Limb (tissue), 2 donors: ENCODE measurements around the gene NYAP1.
"Not testable (repeated sequence)": the region's sequence is repeated elsewhere in the genome, so short reads cannot be mapped to it uniquely, and the experiment has no call there.

Experiments used
- DNase-seq, 2 donors: peaks; one replicate each; pipeline ENCODE4 v3.0.0-alpha.2; 2016; ENCODE audit errors: extremely low spot score in 2 of 2

Gene NYAP1

DNA sequence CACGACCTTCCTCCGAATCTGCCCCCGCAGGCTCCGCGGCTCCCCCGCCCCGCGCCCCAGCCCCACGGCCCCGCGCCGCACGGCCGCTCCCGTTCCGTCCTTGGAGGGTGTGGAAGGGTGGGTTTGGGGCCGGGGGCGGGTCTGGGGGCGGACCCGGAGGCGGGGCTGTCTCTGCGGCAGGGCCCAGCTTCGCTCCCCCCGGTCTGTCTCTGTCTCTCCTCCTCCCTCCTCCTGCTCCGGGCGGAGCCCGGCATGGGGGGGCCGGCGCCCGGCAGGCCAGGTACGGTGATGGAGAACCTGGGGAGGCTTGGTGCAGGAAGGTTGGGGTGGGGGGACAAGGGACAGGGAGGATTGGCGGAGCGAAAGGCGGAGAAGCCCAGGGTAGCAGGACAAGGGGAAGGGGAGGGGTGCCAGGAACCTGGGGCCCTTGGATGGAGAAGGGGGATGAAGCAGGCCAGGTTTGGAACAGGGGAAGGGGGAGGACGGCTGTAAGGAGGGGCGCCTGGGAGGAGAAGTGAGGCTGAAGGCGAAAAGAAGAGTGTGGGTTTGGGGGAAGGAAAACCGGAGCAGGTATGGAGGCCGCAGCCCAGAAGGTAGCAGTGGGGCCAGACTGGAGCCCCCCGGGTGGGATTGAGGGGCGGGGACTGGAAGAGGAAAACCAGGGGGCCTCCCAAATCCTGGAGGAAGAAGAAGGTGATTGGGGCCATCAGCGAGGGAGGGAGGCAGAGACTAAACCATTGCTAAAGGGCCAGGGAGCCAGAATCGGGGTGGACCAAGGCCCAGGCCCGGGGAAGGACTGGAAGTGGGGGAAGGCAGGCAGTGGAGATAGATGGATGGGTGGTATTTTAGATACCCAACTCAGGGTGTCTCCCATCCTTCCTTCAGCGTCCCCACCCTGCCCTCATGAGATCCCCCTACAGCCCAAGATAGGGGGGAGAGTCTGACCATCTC is at the start of gene NYAP1:
Gene NYAP1, plus strand, starts transcription at position 206 of the 951 bp plus-strand sequence. CDS start 1,385 bp downstream, outside the sequence.
- peak; percentile 78 to 92 for DNase-seq

DNA sequence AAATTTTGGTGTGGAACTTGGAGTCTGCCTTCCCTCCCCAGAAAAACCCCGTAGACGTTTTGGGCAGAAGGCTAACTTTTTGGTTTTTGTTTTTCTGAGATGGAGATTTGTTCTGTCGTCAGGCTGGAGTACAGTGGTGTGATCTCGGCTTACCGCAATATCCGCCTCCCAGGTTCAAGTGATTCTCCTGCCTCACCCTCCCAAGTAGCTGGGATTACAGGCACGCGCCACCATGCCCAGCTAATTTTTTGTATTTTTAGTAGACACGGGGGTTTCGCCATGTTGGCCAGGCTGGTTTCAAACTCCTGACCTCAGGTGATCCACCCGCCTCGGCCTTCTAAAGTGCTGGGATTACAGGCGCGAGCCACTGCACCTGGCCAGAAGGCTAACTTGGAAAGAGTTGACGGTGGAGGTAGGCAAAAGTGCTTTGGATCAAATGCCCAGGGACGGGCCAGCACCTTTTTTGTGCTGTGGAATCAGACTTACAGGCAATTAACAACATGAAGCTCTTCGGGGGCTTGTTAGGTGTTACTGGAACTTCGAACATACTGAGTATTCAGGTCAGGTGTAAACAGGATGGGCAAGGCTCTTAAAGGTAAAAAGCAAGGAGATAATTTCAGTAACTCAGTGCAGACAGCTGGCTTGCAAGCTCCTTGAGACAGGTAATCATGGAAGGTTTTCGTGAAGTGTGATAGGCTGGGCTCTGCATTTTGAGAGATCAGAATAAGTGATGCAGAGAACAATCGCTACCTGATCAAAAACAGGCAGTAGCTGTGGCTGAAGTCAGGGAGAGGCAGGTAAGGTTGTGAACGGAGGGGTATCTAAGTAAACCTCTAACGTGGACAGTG is 49.2 kb upstream of the NYAP1 start:
- DNase-seq, result no peak

DNA sequence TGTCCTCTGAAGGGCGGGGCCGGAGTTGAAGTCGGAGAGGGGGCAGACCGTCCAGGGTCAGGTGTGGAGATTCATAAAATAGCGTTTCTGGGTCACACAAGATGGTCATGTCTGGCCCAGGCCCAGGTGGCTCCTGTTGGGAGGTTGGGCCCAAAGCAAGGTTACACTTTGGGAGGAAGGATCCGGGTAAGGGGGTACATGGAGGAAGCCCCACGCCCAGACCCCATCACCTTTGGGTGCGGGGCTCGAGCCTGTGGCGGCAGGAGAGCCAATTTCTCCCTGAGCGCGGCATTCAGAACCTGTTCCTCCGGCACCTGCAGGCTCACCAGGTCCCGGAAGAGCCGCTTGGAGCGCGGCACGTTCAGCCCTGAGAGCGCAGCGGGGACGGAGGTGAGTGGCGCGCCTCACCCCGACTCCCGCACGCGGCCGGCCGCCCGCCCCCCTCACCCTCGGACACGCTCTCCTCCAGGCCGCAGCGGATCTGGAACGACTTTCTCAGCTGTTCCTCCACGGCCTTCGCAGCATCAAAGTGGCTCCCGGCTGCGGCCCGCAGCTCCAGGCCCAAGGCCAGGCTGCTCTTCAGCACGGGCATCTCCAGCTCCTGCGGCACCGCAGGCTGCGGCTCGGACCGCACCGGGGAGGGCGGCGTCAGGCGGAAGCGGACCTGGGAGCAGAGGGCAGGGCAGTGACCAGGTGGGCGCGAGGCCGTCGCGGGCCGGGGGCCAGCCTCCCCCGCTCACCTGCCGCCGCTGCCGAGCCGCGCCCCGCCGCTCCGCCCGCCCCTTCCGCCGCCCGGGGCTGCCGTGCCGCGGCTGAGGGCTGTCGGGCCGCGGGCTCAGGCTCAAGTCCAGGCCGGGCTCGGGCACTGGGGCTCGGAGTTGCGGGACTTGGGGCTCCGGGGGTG is 48.1 kb upstream of the NYAP1 start:
- DNase-seq, result peak in 1 of 2 donors; percentile 62

DNA sequence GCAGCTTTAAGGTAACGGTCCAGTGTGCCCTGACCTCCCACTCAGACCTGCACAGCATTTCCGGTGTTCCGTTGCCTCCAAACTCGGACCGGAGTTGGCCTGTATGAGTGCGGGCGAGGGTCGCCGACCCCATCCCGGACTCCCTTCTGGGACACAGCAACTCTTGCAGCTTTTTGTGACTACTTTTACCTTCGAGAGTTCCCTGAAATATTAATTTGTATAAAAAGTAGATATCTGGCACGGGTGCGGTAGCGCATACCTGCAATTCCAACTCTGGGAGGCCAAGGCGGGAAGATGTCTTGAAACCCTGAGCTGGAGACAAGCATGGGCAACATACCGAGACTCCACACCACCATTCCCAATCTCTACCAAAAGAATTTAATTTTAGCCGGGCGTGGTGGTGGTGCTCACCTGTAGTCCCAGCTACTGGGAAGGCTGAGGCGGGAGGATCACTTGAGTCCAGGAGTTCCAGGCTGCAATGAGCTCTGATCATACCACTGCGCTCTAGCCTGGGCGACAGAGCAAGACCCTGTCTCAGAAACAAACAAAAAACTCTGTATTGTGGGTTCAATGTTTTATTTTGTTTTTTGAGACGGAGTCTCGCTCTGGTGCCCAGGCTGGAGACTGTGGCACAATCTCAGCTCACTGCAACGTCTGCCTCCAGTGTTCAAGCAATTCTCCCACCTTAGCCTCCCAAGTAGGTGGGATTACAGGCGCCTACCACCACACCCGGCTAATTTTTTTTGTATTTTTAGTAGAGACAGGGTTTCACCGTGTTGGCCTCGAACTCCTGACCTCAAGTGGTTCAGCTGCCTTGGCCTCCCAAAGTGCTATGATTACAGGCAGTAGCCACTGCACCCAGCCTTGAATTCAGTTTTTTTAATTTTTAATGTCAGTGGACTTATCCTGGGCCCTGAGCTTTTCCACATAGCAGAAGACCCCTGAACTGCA is 46.3 kb upstream of the NYAP1 start:
- DNase-seq, result no peak

DNA sequence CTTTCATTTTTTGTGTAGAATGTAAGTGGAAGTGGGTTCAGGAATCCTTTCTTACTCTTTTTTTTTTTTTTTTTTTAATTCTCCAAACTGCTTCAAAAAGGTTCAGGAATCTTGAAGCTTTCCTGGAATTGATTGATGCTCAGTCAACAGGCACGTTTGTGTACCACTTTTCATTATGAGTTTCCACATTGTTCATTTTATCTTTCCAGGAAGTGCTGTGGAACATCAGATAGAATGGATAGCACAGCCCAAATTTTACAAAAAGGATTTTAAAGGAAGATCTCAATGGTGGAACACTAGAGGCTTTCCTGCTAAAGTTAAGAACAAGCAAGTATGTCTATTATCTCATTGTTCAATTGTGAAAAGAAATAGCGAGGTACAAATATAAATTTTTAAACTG is 45.6 kb upstream of the NYAP1 start:
- DNase-seq, result no peak

DNA sequence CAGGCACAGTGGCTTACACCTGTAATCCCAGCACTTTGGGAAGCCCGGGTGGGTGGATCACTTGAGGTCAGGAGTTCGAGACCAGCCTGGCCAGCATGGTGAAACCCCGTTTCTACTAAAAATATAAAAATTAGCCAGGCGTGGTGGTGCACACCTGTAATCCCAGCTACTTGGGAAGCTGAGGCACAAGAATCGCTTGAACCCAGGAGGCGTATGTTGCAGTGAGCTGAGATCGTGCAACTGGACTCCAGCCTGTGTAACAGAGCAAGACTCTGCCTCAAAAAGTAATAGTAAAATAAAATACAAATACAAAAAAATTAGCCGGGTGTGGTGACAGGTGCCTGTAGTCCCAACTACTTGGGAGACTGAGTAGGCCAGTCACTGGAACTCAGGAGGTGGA is 45.0 kb upstream of the NYAP1 start:
- DNase-seq, result not testable (repeated sequence)

DNA sequence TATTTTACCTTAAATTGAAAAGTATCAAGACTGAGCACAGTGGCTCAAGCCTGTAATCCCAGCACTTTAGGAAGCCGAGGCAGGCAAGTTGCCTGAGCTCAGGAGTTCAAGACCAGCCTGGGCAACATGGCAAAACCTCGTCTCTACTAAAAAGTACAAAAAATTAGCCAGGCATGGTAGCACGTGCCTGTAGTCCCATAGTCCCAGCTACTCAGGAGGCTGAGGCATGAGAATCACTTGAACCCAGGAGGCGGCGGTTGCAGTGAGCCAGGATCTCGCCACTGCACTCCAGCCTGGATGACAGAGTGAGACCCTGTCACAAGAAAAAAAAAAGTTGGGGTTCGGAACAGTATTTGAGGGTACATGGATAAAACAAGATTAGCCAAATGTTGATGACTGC is 44.5 kb upstream of the NYAP1 start:
- DNase-seq, result not testable (repeated sequence)

DNA sequence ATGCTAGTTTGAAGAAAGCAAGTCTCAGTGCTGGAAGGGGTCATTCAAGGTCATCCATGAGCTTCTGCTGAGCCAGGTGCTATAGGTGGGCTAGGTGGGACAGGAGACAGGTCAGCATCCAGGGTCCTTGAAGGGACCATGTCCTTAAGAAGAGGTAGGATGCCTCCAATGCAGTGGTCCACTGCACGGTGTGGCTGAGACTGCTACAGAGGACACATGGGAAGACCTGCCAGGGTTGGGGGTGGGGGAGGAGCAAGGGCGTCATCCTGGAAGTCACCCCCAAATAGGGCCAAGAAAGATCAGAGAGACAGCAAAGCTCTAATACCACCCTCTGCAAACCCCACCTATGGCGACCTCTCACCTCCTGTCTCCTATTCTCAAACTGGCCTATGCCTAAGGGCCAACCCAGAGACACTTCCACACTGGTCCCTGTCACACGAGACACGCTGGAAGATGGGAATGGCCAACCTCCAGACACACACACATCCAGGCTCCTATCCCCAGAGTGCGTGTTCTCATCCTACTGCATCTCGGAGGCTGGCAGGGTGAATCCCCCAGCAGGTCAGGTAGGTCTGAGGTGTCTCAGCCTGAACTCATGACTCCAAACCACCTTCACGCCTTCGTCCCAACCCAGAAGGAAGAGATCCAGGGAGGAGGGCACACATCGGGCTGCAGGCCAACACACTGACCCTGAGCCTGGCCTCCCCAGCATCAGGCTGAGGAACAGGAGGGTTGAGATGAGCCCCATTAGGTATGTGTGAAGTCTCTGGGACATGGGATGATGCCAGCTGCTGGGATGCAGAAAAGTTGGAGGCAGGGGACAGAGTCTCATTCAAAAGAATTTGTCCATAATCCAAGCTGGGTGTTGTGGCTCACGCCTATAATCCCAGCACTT is 41.8 kb upstream of the NYAP1 start:
- no peak for DNase-seq

DNA sequence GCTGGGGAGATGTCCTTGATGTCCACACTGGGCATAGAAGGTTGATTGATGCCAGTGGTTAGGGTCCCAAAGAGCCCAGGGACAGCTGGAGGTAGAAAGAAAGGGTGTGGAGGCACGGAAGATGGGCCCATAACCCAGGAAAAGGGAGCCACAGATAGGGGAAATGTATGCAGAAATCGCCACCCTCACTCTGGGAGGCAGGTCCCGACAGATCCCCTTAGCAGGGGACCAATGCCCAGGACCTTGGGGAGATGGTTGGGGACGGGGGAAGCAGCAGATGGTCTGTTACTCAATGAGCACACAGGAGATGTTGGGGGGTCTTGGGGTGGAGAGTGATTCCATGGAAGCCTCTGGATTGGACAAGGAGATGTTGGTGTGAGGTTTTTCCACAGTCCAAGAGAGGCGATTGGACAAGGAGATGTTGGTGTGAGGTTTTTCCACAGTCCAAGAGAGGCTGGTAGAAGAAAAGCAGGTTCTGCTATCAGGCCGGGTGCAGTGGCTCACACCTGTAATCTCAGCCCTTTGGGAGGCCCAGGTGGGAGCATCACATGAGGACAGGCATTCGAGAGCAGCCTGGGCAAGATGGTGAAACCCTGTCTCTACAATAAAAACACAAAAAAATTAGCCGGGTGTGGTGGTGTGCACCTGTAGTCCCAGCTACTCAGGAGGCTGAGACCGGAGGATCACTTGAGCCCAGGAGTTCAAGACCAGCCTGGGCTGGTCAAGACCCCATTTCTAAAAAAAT is 40.5 kb upstream of the NYAP1 start:
- no peak for DNase-seq

DNA sequence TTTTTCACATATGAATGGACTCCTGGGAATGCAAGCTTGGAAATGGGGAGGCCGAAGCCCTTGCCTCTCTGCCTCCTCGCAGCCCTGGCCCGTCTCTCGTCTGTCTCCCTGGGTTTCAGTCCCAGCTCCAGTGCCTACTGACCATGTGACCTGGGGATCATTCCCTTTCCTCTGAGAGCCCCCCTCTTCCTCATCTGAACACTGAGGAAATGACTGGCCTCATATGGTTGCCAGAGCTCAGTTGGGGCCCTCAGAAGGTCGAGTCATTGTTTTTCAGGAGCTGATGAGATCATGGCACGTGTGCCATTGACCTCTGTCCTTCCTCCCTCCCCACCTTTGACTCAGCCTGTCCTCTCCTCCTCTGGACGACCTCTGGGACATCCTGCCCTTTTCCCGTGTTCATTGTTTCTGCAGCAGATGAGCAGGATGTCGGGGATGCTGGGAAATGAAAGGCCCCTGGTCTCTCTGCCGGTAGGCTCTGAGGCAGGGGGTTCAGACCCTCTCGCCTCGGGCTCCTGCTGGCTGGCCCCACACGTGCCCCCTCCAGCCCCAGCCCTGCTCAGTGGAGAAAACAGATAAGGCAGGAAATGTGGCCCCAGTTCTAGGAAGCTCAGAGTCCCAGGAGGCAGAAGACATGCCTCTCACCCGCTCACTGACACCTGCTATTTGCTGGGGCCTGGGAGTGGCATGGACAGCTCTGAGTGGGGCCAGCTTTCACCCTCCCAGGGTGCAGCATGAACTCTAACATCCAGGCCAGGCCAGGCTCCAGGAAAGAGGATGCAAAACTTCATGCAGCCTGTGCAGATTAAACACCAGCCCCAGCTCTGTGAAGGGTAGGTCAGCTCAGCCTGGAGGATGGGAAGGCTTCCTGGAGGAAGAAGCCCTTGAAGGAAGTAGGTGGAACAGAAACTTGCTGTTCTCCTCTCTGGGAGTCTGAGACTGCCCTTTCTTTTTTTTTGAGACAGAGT is 39.1 kb upstream of the NYAP1 start:
- DNase-seq, result no peak

DNA sequence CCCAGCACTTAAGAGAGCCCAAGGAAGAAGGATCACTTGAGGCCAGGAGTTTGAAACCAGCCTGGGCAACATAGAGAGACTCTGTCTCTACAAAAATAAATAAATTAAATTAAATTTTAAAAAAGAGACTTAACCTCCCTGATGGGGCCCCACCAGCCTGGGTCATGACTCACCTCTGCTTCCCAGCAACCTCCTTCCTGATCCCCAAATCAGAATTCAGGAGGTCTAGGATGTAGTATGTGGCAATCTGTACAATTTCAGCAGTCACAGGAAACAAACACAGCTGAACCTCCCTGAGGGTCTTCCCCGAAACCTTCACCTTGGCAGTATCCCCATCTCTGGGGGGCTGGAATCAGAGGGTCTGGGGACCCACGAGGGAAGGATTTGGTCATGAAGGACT is 37.7 kb upstream of the NYAP1 start:
- DNase-seq, result no peak

DNA sequence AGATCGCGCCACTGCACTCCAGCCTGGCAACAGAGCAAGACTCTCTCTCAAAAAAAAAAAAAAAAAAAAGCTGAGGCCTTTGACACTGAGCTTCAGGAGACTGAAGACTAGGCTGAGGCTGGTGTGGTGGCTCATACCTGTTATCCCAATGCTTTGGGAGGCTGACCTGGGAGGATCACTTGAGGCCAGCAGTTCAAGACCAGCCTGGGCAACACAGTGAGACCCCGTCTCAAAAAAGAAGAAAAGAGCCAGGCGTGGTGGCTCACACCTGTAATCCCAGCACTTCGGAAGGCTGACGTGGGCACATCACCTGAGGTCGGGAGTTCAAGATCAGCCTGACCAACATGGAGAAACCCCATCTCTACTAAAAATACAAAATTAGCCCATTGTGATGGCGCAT is 36.4 kb upstream of the NYAP1 start:
- not testable (repeated sequence) for DNase-seq

DNA sequence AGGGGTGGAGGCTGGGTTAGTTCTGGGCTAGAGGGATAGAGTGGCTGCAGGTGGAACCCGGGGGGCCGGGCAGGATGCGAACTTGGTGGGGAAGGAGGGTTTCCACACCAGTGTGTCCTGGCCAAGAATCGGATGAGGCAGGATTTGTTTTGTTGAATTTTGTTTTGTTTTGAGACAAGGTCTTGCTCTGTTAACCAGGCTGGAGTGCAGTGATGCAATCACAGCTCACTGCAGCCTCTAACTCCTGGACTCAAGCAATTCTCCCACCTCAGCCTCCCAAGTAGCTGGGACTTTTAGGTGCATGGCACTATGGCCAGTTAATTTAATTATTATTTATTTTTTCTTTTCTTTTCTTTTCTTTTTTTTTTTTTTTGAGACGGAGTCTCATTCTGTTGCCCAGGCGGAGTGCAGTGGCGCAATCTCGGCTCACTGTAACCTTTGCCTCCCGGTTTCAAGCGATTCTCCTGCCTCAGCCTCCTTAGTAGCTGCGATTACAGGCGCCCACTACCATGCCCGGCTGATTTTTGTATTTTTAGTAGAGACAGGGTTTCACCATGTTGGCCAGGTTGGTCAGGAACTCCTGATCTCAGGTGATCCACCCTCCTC is 34.4 kb upstream of the NYAP1 start:
- DNase-seq, result no peak

DNA sequence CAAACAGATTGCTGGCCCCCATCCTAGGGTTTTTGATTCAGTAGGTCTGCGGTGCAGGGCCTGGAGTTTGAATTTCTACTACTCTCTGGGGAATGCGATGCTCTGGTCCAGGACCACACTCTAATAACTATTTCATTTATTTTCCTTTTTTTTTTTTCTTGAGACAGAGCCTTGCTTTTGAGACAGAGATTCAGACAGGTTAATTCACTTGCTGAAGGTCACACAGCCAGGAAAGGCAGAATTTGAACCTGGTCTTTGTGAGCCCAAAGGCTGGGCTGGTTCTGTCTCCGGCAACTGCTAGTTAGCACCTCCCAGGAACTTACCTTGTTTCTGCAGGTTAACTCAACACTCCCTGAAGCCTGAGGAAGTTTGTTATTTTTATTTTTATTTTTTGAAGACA is 31.2 kb upstream of the NYAP1 start:
- no peak for DNase-seq

DNA sequence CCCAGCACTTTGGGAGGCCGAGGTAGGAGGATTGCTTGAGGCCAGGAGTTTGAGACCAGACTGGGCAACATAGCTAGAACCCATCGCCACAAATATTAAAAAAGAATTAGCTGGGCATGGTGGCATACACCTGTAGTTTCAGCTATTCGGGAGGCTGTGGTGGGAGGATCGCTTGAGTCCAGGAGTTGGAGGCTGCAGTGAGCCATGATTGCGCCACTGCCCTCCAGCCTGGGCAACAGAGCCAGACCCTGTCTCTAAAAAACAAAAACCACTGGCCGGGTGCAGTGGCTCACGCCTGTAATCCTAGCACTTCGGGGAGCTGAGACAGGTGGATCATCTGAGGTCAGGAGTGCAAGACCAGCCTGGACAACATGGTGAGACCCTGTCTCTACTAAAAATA is 29.9 kb upstream of the NYAP1 start:
- DNase-seq, result not testable (repeated sequence)

DNA sequence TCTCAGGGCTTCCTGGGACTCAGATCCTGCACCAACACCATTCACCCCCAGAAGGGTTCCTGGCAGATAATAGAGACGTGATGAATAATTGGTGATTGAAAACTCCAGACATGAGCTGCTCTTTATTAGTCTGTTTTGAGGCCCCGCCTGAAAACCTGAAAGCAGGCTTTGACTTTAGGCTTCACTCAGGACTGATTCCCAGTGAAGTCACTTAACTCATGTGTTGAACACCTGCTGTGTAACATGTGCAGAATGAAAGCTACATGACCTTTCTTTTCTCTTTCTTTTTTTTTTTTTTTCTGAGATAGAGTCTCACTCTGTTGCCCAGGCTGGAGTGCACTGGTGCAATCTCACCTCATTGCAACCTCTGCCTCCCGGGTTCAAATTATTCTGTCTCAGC is 28.5 kb upstream of the NYAP1 start:
- no peak for DNase-seq

DNA sequence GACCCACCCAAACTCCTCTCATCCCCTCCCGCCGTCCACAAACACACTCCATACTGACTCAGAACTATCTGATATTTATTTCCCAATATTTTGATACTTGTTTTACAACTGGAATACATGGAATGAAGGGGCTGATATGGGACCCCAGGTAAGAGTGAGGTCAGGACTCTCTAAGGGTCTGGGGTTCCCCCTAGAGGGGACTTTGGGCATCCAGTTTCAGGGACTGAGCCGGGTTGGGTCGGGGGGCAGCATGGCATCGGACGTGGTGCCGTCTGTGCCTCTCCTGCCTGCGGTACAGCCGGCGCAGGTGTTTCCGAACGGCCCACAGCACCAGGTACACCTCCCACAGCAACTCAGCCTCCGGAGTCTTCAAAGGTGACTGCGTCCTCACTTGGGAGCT is 27.2 kb upstream of the NYAP1 start:
- DNase-seq, result no peak
